ENCODE results near the gene TRIM69. TPM values are rescaled to one million over a fixed set of nuclear protein-coding genes. Genes with fewer than 3 reads are reported as not detected.
A peak's percentile ranks its signal among the peaks of the same experiment; 100 is the strongest.
"Not testable (repeated sequence)": the region's sequence is repeated elsewhere in the genome, so short reads cannot be mapped to it uniquely, and the experiment has no call there.

Gene TRIM69
- polyA plus RNA-seq, 3 donors from 2014 or later, result 14.9 to 23.4 (median 19.0) TPM

GRCh38 chr15:44784918-44785274 is 48.6 kb downstream of the TRIM69 start:
- H3K27ac Mint-ChIP-seq, result peak overlapping the region; percentile 99
- peak overlapping the region; percentile 96 to 98 (median 98) for H3K4me3 Mint-ChIP-seq
- H3K4me1 Mint-ChIP-seq, result peaks cover 12 to 25% of the 10 kb centered on the region in 2 donors
- not testable (repeated sequence) for H3K36me3 Mint-ChIP-seq; DNase-seq; H3K9me3 Mint-ChIP-seq; H3K27me3 Mint-ChIP-seq (ENCODE audit: low read depth in 3 of 3)

DNA sequence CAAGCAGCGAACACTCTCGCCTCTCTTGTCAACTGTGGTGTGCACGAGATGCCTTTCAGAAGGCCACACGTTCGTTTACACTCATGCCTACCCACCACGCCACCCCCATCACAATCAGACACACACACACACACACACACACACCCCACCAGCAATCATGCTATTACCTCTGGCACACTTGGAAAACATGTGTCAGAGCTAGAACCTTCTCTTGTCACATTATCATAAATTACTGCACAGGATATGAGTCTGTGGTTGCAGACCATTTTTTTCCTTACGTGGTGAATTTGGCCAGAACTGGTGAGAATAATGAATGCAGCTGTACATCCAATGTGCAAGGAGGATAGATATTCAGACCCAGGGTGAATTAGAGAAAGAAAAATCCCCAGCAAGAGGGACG is 52.4 kb downstream of the TRIM69 start:
- peak; percentile 12 to 71 (median 31) for DNase-seq
- Mint-ChIP-seq H3K4me3 (peak overlapping the region in 3 of 5 donors; percentile 0 to 74 (median 58)), H3K27me3 (ENCODE audit: low read depth in 3 of 3) (peaks cover 4 to 7% (median 5%) of the 10 kb centered on the region in 3 donors), H3K4me1 (peaks cover 12 to 23% of the 10 kb centered on the region in 2 donors), H3K27ac (peak overlapping the region; percentile 35 to 94 (median 66)), H3K36me3 (no peaks in the 10 kb centered on the region), H3K9me3 (no peaks in the 10 kb centered on the region)

DNA sequence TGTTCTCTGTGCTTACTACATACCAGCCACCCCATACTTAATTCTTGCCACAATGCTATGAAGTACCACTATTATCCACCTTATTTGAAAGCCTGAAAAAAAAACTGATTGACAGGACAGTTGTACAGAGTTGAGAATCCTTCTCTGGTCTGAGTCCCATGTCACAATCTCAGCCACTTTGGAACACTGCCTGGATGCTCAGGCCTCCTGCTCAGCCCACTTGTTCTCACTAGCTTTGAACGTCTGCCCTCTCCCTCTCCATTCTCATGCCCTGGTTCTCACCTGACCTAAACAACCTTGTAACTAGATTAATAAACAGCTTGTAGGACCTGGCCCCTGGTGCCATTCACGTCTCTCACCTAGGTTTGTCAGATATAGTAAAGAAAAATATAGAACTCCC is 53.9 kb downstream of the TRIM69 start:
- Mint-ChIP-seq H3K9me3 (no peaks in the 10 kb centered on the region), H3K27ac (peak overlapping the region in 1 of 6 donors; percentile 43), H3K36me3 (no peaks in the 10 kb centered on the region), H3K4me3 (no peak overlapping the region), H3K4me1 (peaks cover 8 to 18% of the 10 kb centered on the region in 2 donors), H3K27me3 (ENCODE audit: low read depth in 3 of 3) (peaks cover 0 to 2% (median 2%) of the 10 kb centered on the region in 3 donors)
- DNase-seq, result no peak

GRCh38 chr15:44790656-44791055 is 54.3 kb downstream of the TRIM69 start:
- Mint-ChIP-seq H3K27me3 (ENCODE audit: low read depth in 3 of 3) (peaks cover 0 to 2% (median 0%) of the 10 kb centered on the region in 3 donors), H3K36me3 (no peaks in the 10 kb centered on the region), H3K4me3 (no peak overlapping the region), H3K9me3 (no peaks in the 10 kb centered on the region), H3K4me1 (peaks cover 8 to 18% of the 10 kb centered on the region in 2 donors), H3K27ac (no peak overlapping the region)
- no peak for DNase-seq

GRCh38 chr15:44792715-44793114 is 56.4 kb downstream of the TRIM69 start:
- H3K27ac Mint-ChIP-seq, result no peak overlapping the region
- no peak overlapping the region for H3K4me3 Mint-ChIP-seq
- H3K27me3 Mint-ChIP-seq (ENCODE audit: low read depth in 3 of 3), result no peaks in the 10 kb centered on the region

DNA sequence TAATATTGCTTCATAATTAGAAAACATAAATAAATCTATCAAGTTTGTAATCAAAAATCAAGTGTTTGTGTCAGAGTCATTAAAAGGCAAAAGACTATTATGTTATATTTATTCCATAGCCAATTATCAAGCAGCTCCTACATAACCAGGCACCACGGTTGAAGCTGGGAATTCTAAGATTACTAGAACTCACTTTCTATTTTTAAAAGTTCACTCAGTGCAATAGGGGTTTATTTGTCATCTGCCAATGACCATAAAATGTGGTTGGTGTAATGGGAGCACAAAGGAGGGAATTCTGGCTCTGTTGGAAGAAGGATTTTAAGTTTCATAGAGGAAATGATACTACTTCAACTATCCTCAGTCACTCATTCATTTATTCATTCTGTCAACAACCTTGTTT is 57.7 kb downstream of the TRIM69 start:
- Mint-ChIP-seq H3K36me3 (no peaks in the 10 kb centered on the region), H3K4me3 (no peak overlapping the region), H3K27ac (no peak overlapping the region), H3K4me1 (peaks cover 0 to 4% of the 10 kb centered on the region in 2 donors), H3K9me3 (no peaks in the 10 kb centered on the region), H3K27me3 (ENCODE audit: low read depth in 3 of 3) (no peaks in the 10 kb centered on the region)
- DNase-seq, result no peak

More at GRCh38 chr15:44792715-44793114, 56.4 kb downstream of the TRIM69 start:
- Mint-ChIP-seq H3K4me1 (peaks cover 8 to 18% of the 10 kb centered on the region in 2 donors), H3K9me3 (no peaks in the 10 kb centered on the region), H3K36me3 (no peaks in the 10 kb centered on the region)
- DNase-seq, result no peak

GRCh38 chr15:44796508-44796907 is 60.2 kb downstream of the TRIM69 start:
- DNase-seq, result no peak
- H3K4me1 Mint-ChIP-seq, result no peaks in the 10 kb centered on the region
- no peaks in the 10 kb centered on the region for H3K9me3 Mint-ChIP-seq
- no peaks in the 10 kb centered on the region for H3K36me3 Mint-ChIP-seq
- peaks cover 0 to 4% (median 0%) of the 10 kb centered on the region in 3 donors for H3K27me3 Mint-ChIP-seq (ENCODE audit: low read depth in 3 of 3)
- no peak overlapping the region for H3K27ac Mint-ChIP-seq
- H3K4me3 Mint-ChIP-seq, result no peak overlapping the region

GRCh38 chr15:44798826-44799225 is 62.5 kb downstream of the TRIM69 start:
- no peak for DNase-seq
- no peaks in the 10 kb centered on the region for H3K36me3 Mint-ChIP-seq
- no peak overlapping the region for H3K27ac Mint-ChIP-seq
- H3K4me3 Mint-ChIP-seq, result no peak overlapping the region
- no peaks in the 10 kb centered on the region for H3K9me3 Mint-ChIP-seq
- no peaks in the 10 kb centered on the region for H3K4me1 Mint-ChIP-seq
- H3K27me3 Mint-ChIP-seq (ENCODE audit: low read depth in 3 of 3), result peaks cover 0 to 4% (median 0%) of the 10 kb centered on the region in 3 donors

- peaks cover 0 to 4% (median 1%) of the 10 kb centered on the region in 3 donors for H3K27me3 Mint-ChIP-seq (ENCODE audit: low read depth in 3 of 3)
- H3K9me3 Mint-ChIP-seq, result no peaks in the 10 kb centered on the region
- no peak overlapping the region for H3K27ac Mint-ChIP-seq
- no peaks in the 10 kb centered on the region for H3K4me1 Mint-ChIP-seq
- H3K36me3 Mint-ChIP-seq, result no peaks in the 10 kb centered on the region
- no peak for DNase-seq
- H3K4me3 Mint-ChIP-seq, result no peak overlapping the region
These were observed 65.0 kb downstream of the TRIM69 start for GRCh38 chr15:44801364-44801763.

DNA sequence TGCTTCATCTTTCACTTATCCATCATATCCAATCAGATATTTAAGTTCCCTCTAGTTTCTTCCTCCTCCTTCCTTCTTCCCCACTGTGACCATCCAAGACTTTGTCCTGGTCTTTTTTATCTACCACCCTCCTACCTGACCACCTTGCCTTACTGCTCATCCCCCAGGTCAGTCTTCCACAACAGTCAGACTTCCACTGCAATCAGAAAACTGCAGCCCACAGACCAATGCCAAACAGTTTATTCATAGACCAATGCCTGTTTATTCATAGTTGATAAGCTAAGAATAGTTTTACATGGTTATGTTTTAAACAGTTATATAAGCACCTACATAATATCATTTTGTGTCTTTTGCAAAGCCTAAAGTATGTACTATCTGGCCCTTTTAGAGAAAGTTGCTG is 65.5 kb downstream of the TRIM69 start:
- no peak overlapping the region for H3K27ac Mint-ChIP-seq
- H3K9me3 Mint-ChIP-seq, result no peaks in the 10 kb centered on the region
- H3K36me3 Mint-ChIP-seq, result no peaks in the 10 kb centered on the region

DNA sequence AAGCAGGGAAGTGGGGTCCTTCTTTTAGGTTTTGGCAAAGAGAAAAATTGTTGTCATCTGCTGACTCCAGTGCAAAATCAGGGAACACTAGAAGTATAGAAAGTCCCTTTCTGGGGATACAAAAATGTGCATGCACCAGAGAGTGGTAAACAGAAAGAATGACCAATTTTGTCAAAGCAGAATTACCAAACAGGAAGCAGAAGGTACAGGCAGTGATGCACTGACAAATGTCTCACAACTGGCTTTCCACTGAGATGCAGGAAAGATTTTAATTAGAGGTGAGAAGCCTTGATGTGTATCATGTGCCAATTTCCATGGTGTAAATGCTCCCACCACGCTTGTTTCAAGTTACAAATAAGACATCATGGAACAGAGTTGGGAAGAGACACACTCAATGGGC is 66.0 kb downstream of the TRIM69 start:
- no peak overlapping the region for H3K4me3 Mint-ChIP-seq
- H3K9me3 Mint-ChIP-seq, result no peaks in the 10 kb centered on the region
- H3K36me3 Mint-ChIP-seq, result no peaks in the 10 kb centered on the region
- no peak overlapping the region for H3K27ac Mint-ChIP-seq
- H3K27me3 Mint-ChIP-seq (ENCODE audit: low read depth in 3 of 3), result peaks cover 0 to 4% (median 1%) of the 10 kb centered on the region in 3 donors
- DNase-seq, result no peak
- H3K4me1 Mint-ChIP-seq, result no peaks in the 10 kb centered on the region

More for the DNA sequence above, 65.5 kb downstream of the TRIM69 start:
- Mint-ChIP-seq H3K4me3 (no peak overlapping the region), H3K4me1 (no peaks in the 10 kb centered on the region), H3K27me3 (ENCODE audit: low read depth in 3 of 3) (peaks cover 0 to 4% (median 1%) of the 10 kb centered on the region in 3 donors)
- no peak for DNase-seq

DNA sequence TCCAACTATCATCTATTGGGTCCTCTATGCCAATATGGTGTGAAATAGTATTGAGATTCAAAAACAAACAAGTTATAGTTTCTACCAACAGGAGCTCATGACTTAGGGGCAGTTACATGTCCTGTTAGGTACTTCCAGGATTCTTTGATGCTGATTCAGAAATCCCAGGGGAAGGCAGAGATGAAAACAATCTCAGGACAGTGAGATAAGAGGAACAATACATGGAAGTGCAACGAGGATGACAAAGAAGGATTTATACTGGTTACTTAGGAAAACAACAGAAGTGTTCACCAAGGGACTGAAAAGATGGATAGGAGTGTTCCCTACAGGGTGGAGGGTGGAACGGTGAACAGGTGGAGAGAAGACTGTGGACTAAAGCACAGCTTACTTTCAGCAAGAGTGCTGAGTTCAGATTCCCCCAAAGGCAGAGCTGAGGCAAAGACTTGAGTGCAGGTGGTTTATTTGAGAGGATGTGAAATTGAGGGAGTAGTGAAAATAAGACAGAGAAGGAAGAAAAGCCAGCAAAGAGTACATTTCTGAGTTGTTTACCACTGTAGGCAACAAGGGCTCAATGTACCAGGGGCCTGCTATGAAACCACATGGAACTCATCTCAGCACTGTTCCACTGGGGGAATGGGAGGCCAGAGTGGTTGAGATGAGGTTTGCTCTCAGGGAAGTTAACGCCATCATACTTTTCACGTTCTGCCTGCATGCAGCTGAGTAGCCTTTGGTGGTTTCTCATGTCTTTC is 68.1 kb downstream of the TRIM69 start:
- H3K27ac Mint-ChIP-seq, result no peak overlapping the region

DNA sequence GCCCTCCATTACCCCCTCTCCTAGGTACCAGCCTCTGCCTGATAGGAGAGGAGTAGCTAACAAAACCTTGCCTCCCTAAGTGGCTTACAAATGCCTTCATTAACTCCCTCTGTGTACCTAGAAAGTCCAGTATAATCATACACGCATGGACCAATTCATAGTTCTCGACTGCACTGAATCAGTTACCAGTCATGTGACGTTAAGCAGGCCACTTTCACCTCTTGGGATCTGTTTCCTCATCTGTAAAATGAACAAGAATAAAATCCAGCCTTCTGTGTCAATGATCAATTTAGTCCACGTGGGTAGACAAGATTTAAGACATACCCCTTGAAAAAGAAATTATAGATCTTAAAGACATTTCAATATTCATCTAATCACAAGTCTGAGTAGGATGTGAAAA is 72.2 kb downstream of the TRIM69 start:
- Mint-ChIP-seq H3K27me3 (ENCODE audit: low read depth in 3 of 3) (peaks cover 0 to 11% (median 0%) of the 10 kb centered on the region in 3 donors), H3K9me3 (no peaks in the 10 kb centered on the region), H3K36me3 (no peaks in the 10 kb centered on the region), H3K27ac (no peak overlapping the region), H3K4me1 (no peaks in the 10 kb centered on the region), H3K4me3 (no peak overlapping the region)
- no peak for DNase-seq

More for the DNA sequence above, 68.1 kb downstream of the TRIM69 start:
- DNase-seq, result no peak
- Mint-ChIP-seq H3K27me3 (ENCODE audit: low read depth in 3 of 3) (peaks cover 0 to 3% (median 2%) of the 10 kb centered on the region in 3 donors), H3K36me3 (no peaks in the 10 kb centered on the region), H3K4me3 (no peak overlapping the region), H3K4me1 (no peaks in the 10 kb centered on the region), H3K9me3 (no peaks in the 10 kb centered on the region)

DNA sequence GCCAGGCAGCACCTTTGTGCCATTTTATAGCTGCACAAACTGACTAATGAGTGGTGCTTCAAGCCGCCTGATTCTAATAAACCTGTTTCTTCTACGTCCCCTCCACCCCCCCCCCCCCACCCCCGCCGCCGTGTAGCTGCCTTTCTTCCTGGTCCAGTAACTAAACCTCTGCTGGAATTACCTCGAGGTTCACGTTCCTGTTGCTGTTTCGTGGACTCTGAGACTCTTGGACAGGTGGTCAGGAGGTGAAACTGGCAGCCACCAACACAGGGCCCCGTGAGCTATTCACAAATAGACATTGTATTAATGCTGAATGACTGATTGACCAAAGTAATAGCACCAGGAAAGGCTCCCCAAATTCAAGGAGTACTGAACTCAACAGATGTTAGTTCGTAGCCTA is 73.9 kb downstream of the TRIM69 start:
- Mint-ChIP-seq H3K9me3 (no peaks in the 10 kb centered on the region), H3K4me1 (no peaks in the 10 kb centered on the region), H3K4me3 (no peak overlapping the region), H3K27me3 (ENCODE audit: low read depth in 3 of 3) (peaks cover 0 to 10% (median 0%) of the 10 kb centered on the region in 3 donors), H3K36me3 (no peaks in the 10 kb centered on the region), H3K27ac (no peak overlapping the region)
- no peak for DNase-seq

DNA sequence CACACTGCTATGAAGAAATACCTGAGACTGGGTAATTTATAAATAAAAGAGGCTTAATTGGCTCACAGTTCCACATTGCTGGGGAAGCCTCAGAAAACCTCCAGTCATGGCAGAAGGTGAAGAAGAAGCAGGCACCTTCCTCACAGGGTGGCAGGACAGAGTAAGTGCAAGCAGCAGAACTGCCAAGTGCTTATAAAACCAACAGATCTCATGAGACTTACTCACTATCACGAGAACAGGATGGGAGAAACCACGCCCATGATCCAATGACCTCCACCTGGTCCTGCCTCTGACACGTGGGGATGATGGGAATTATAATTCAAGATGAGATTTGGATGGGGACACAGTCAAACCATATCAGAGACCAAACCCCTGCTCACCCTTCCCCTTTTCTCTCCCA is 75.0 kb downstream of the TRIM69 start:
- DNase-seq, result no peak
- Mint-ChIP-seq H3K4me3 (no peak overlapping the region), H3K27ac (no peak overlapping the region), H3K27me3 (ENCODE audit: low read depth in 3 of 3) (peaks cover 0 to 10% (median 2%) of the 10 kb centered on the region in 3 donors), H3K4me1 (no peaks in the 10 kb centered on the region), H3K9me3 (no peaks in the 10 kb centered on the region), H3K36me3 (no peaks in the 10 kb centered on the region)

All from immature natural killer cell (primary cell).